SU-DHL-6 (cell line): ENCODE results near the gene ZNF586.
"Not testable (repeated sequence)": the region's sequence is repeated elsewhere in the genome, so short reads cannot be mapped to it uniquely, and the experiment has no call there.

Experiments
- CTCF ChIP-seq: fragments of 200-600 bp; sonication (generic); IDR thresholded peaks from one replicate; pipeline ENCODE4 v1.5.1; 2017; ENCODE audit warnings: antibody characterized with exemption, mild to moderate bottlenecking, low read length, moderate library complexity; ENCODE audit not compliant: insufficient read depth, poor library complexity, severe bottlenecking
- EZH2phosphoT487 ChIP-seq: fragments of 200-600 bp; sonication (generic), shearing (Covaris generic); conservative IDR thresholded peaks from 2 replicates; pipeline ENCODE4 v1.6.1; 2018; ENCODE audit warnings: mild to moderate bottlenecking, antibody characterized with exemption, low read length, moderate library complexity, mixed read lengths

- TF ChIP-seq CTCF, EZH2phosphoT487: not testable (repeated sequence)
These were observed 53.7 kb downstream of the ZNF586 start for GRCh38 chr19:57823155-57823554.
